Lung (tissue), 12 donors: ENCODE measurements around the gene TTC27. TPM values are rescaled to one million over a fixed set of nuclear protein-coding genes. Genes with fewer than 3 reads are reported as not detected.

Experiments used
- ATAC-seq: fragments of 200-7000 bp; cut with Tn5 transposase; one replicate; pipeline ENCODE4 v1.9.1; 2020; ENCODE audit warnings: moderate number of reproducible peaks; ENCODE audit not compliant: insufficient read depth, low FRiP score
- DNase-seq, 3 donors: peaks; one replicate each; pipeline ENCODE4 v3.0.0-alpha.2; 2013 to 2017
- H3K27ac ChIP-seq, 2 donors: one replicate each; pipeline ENCODE4 v1.5.1; 2013; ENCODE audit warnings: mild to moderate bottlenecking in 2 of 2, moderate library complexity in 2 of 2, control low read depth in 1 of 2, inconsistent platforms in 1 of 2, low read depth in 1 of 2, low read length in 1 of 2
- H3K27me3 ChIP-seq, 3 donors: one replicate each; pipeline ENCODE4 v1.5.1; 2013; ENCODE audit warnings: low read length in 2 of 3; ENCODE audit not compliant: control insufficient read depth in 3 of 3, insufficient read depth in 3 of 3
- H3K36me3 ChIP-seq, 4 donors: one replicate each; pipeline ENCODE4 v1.5.1; 2013; ENCODE audit warnings: low read length in 4 of 4, mild to moderate bottlenecking in 1 of 4, moderate library complexity in 1 of 4; ENCODE audit not compliant: control insufficient read depth in 4 of 4, insufficient read depth in 4 of 4
- H3K4me1 ChIP-seq, 5 donors: one replicate each; pipeline ENCODE4 v1.5.1; 2013; ENCODE audit warnings: low read length in 5 of 5, mild to moderate bottlenecking in 2 of 5, moderate library complexity in 1 of 5; ENCODE audit not compliant: control insufficient read depth in 5 of 5, insufficient read depth in 5 of 5
- H3K4me3 ChIP-seq: one replicate; pipeline ENCODE4 v1.5.1; 2013; ENCODE audit warnings: mild to moderate bottlenecking, control low read depth, moderate library complexity
- H3K9ac ChIP-seq, 2 donors: one replicate each; pipeline ENCODE4 v1.5.1; 2013; ENCODE audit warnings: low read length in 2 of 2, control low read depth in 1 of 2; ENCODE audit not compliant: insufficient read depth in 1 of 2
- H3K9me3 ChIP-seq, 4 donors: one replicate each; pipeline ENCODE4 v1.5.1; 2013; ENCODE audit warnings: low read length in 3 of 4, mild to moderate bottlenecking in 1 of 4, moderate library complexity in 1 of 4; ENCODE audit not compliant: control insufficient read depth in 4 of 4, insufficient read depth in 3 of 4
- CTCF ChIP-seq: IDR thresholded peaks from 2 replicates; pipeline ENCODE4 v1.5.1; 2012; ENCODE audit warnings: mild to moderate bottlenecking; ENCODE audit errors: control extremely low read depth, extremely low read depth
- WGBS, 2 donors: extraction: QIAGEN DNeasy Blood & Tissue Kit; methylation state at CpG; one replicate each; pipeline ENCODE4 v1.1.7; 2013; 5-methylcytosine and 5-hydroxymethylcytosine counted together
- polyA plus RNA-seq, 2 donors: library from polyadenylated mRNA; stranded (reverse); fragments of 200-250 nt; gene quantifications; one replicate each; pipeline ENCODE4 v1.2.1, GENCODE V29; 2013
- total RNA-seq, 2 donors: library from RNA; depleted of rRNA in 1 of 2; stranded (reverse); fragments of >200 nt in 1 of 2; gene quantifications; one replicate each; pipeline ENCODE4 v1.2.1, GENCODE V29; 2014 to 2021
- donor health status: control.
- donor health status: control.
- donor health status: Bipolar disorder and iron deficiency.
- donor health status: healthy.
- donor health status: DM: yes; HTN: yes; CAD: no.

The TTC27 gene
- total and polyA plus RNA-seq, 4 donors, result 5.2 to 17.4 (median 12.3) TPM

DNA sequence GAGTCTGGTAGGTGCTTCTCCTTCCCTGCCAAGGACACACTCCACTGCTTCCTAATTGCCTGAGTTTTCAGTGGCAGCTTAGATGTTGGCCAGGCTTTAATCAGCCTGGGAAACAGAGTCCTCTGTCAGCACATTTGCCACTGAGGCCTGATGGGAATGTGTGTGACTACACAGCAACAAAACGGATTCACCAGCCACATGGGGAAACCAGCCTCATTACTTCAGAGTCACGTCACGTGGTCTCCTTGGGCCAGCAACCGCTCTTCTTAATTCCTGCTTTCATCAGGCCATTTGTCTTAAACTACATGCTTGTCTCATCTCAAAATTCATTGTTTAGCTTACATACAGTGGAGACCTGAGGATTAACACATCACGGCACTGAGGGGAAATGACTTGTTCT lies 225.0 kb downstream of the TTC27 start:
- Histone ChIP-seq H3K4me3 (no peak overlapping the region), H3K27ac (no peak overlapping the region), H3K27me3 (no peaks in the 10 kb centered on the region), H3K4me1 (peaks cover 0 to 11% (median 0%) of the 10 kb centered on the region in 5 donors), H3K9ac (no peak overlapping the region), H3K36me3 (no peaks in the 10 kb centered on the region), H3K9me3 (peaks cover 0 to 3% (median 0%) of the 10 kb centered on the region in 4 donors)
- 84% methylated on average over 5 of the region's 5 CpGs for WGBS, 2 donors
- TF ChIP-seq CTCF, result no peak
- DNase-seq (peak in 1 of 3 donors; percentile 29), ATAC-seq (no peak)

- Histone ChIP-seq H3K27me3 (no peaks in the 10 kb centered on the region), H3K9me3 (no peaks in the 10 kb centered on the region), H3K9ac (no peak overlapping the region), H3K36me3 (no peaks in the 10 kb centered on the region), H3K4me3 (no peak overlapping the region), H3K4me1 (peaks cover 0 to 5% (median 0%) of the 10 kb centered on the region in 5 donors), H3K27ac (no peak overlapping the region)
- TF ChIP-seq CTCF, result no peak
- no peak for DNase-seq
- ATAC-seq, result no peak
- WGBS, 2 donors, result 66% methylated on average over 3 of the region's 3 CpGs
Measured at GRCh38 chr2:32856891-32857290, 229.0 kb downstream of the TTC27 start.

DNA sequence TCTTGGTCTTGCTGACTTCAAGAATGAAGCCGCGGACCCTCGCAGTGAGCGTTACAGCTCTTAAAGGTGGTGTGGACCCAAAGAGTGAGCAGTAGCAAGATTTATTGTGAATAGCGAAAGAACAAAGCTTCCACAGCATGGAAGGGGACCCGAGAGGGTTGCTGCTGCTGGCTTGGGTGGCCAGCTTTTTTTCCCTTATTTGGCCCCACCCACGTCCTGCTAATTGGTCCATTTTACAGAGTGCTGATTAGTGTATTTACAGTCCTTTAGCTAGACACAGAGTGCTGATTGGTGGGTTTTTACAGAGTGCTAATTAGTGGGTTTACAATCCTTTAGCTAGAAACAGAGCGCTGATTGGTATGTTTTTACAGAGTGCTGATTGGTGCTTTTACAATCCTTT lies 230.9 kb downstream of the TTC27 start:
- Histone ChIP-seq H3K4me3 (no peak overlapping the region), H3K27me3 (no peaks in the 10 kb centered on the region), H3K4me1 (peaks cover 0 to 4% (median 0%) of the 10 kb centered on the region in 5 donors), H3K27ac (no peak overlapping the region), H3K9ac (no peak overlapping the region), H3K36me3 (no peaks in the 10 kb centered on the region), H3K9me3 (no peaks in the 10 kb centered on the region)
- DNase-seq (no peak), ATAC-seq (no peak)
- no peak for TF ChIP-seq CTCF
- WGBS, 2 donors, result 95 to 96% methylated on average over 8 of the region's 8 CpGs

GRCh38 chr2:32860385-32860784 lies 232.5 kb downstream of the TTC27 start:
- ATAC-seq (no peak), DNase-seq (no peak)
- H3K4me3 ChIP-seq, result no peak overlapping the region
- no peaks in the 10 kb centered on the region for H3K27me3 ChIP-seq
- H3K9ac ChIP-seq, result no peak overlapping the region
- peaks cover 0 to 13% (median 0%) of the 10 kb centered on the region in 5 donors for H3K4me1 ChIP-seq
- H3K36me3 ChIP-seq, result no peaks in the 10 kb centered on the region
- TF ChIP-seq CTCF, result no peak
- no peak overlapping the region for H3K27ac ChIP-seq
- H3K9me3 ChIP-seq, result no peaks in the 10 kb centered on the region
